ENCODE data around the gene POU1F1. TPM values are rescaled to one million over a fixed set of nuclear protein-coding genes. Genes with fewer than 3 reads are reported as not detected.

The POU1F1 gene
- polyA plus RNA-seq, 1 of the 3 experiments (the other 2 are of a cell fraction), result not detected

- Histone ChIP-seq H3F3A (replicated peaks; ENCODE audit: insufficient read depth) (no peaks in the 10 kb centered on the region), H3K79me2 (ENCODE audit: insufficient read depth) (no peaks in the 10 kb centered on the region), H4K20me1 (ENCODE audit: insufficient read depth) (no peaks in the 10 kb centered on the region), H3K4me1 (ENCODE audit: control insufficient read depth in 1 of 2, insufficient read depth in 2 of 2, low read depth in 1 of 2, low read length in 1 of 2) (peaks cover 0 to 5% of the 10 kb centered on the region in 2 experiments; a peak in 1 of 4 replicates), H3K9me3 (no peaks in the 10 kb centered on the region; the same call in 1 of the 2 replicates), H3K36me3 (replicated peaks in 1 of 2; ENCODE audit: control insufficient read depth in 1 of 2, insufficient read depth in 2 of 2, low read length in 1 of 2) (no peaks in the 10 kb centered on the region), H3K27ac (ENCODE audit: low read depth in 2 of 2, low read length in 1 of 2) (no peak overlapping the region), H3K9ac (no peak overlapping the region), H3K9me2 (no peaks in the 10 kb centered on the region), H3K4me2 (no peak overlapping the region), H2AFZ (ENCODE audit: low read depth) (no peak overlapping the region), H3K27me3 (ENCODE audit: insufficient read depth) (peaks cover 8% of the 10 kb centered on the region; the same call in 1 of the 2 replicates), H3K4me3 (ENCODE audit: low read depth in 2 of 2, low read length in 1 of 2) (no peak overlapping the region)
- 48% methylated on average over 4 of the region's 4 CpGs for WGBS (ENCODE audit: low lambda C conversion rate)
- DNase-seq, result no peak
- POLR2A ChIA-PET, result no interaction called here
- no peak for TF ChIP-seq GATA2 (CRISPR knock-in tag; IDR thresholded peaks at IDR 0.05)
- no peak for TF ChIP-seq CHD2 (IDR thresholded peaks at IDR 0.05; ENCODE audit: low read length, partially characterized antibody)
- TF ChIP-seq RCOR1 (IDR thresholded peaks at IDR 0.05; ENCODE audit: low read length), result no peak
- TF ChIP-seq PBX3 (IDR thresholded peaks at IDR 0.05), result no peak
- no peak for TF ChIP-seq FOXM1 (IDR thresholded peaks at IDR 0.05; ENCODE audit: low read depth)
- TF ChIP-seq EZH2phosphoT487 (IDR thresholded peaks at IDR 0.05; ENCODE audit: borderline replicate concordance, low read depth), result no peak
- TF ChIP-seq SIN3A (IDR thresholded peaks at IDR 0.05; ENCODE audit: borderline replicate concordance, low read depth, low read length), result no peak
- no peak for TF ChIP-seq TCF12 (IDR thresholded peaks at IDR 0.05)
- no peak for TF ChIP-seq MEF2A (IDR thresholded peaks at IDR 0.05; ENCODE audit: borderline replicate concordance, low read depth)
- TF ChIP-seq GABPA (IDR thresholded peaks at IDR 0.05; ENCODE audit: low read depth), result no peak
- no peak for TF ChIP-seq MXI1 (IDR thresholded peaks at IDR 0.05; ENCODE audit: low read depth, low read length)
- TF ChIP-seq USF1 (IDR thresholded peaks at IDR 0.05; ENCODE audit: borderline replicate concordance, low read depth), result no peak
- TF ChIP-seq, protein P1, sequence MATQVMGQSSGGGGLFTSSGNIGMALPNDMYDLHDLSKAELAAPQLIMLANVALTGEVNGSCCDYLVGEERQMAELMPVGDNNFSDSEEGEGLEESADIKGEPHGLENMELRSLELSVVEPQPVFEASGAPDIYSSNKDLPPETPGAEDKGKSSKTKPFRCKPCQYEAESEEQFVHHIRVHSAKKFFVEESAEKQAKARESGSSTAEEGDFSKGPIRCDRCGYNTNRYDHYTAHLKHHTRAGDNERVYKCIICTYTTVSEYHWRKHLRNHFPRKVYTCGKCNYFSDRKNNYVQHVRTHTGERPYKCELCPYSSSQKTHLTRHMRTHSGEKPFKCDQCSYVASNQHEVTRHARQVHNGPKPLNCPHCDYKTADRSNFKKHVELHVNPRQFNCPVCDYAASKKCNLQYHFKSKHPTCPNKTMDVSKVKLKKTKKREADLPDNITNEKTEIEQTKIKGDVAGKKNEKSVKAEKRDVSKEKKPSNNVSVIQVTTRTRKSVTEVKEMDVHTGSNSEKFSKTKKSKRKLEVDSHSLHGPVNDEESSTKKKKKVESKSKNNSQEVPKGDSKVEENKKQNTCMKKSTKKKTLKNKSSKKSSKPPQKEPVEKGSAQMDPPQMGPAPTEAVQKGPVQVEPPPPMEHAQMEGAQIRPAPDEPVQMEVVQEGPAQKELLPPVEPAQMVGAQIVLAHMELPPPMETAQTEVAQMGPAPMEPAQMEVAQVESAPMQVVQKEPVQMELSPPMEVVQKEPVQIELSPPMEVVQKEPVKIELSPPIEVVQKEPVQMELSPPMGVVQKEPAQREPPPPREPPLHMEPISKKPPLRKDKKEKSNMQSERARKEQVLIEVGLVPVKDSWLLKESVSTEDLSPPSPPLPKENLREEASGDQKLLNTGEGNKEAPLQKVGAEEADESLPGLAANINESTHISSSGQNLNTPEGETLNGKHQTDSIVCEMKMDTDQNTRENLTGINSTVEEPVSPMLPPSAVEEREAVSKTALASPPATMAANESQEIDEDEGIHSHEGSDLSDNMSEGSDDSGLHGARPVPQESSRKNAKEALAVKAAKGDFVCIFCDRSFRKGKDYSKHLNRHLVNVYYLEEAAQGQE (IDR thresholded peaks at IDR 0.05; ENCODE audit: low read depth, low read length), result no peak
- no peak for TF ChIP-seq TEAD4 (IDR thresholded peaks at IDR 0.05; ENCODE audit: borderline replicate concordance, insufficient read depth)
- no peak for TF ChIP-seq RXRA (IDR thresholded peaks at IDR 0.05; ENCODE audit: borderline replicate concordance, low read depth)
- CTCF ChIA-PET, result interaction anchor here (1.0 kb wide), 1 partner anchor 10 kb away, joined by 5 read pairs; no protein-coding TSS in a partner anchor
Measured at GRCh38 chr3:87268646-87269211, 7.7 kb downstream of the POU1F1 start.

All from SK-N-SH (cell line).